Measurements from ENCODE around the gene ECM1.

Gene ECM1

DNA sequence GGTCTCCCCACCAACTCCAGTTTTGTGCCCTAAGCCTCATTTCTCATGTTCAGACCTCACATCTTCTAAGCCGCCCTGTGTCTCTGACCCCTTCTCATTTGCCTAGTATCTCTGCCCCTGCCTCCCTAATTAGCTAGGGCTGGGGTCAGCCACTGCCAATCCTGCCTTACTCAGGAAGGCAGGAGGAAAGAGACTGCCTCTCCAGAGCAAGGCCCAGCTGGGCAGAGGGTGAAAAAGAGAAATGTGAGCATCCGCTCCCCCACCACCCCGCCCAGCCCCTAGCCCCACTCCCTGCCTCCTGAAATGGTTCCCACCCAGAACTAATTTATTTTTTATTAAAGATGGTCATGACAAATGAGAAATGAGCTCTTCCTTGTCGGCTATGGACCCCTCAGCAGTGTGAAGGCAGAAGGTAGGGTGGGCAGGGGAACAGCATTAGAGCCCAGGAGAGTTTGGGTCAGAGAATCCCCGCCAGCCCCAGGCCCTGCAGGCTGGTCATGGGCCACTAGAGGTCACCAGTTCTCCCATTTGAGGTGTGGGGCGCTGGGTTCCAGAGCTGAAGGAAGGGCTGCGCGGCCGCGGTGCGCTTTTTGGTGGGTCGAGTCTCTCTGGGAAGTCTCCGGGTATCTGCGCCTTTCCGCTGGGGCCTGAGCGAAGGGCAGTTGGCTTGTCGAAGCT is 52.8 kb downstream of the ECM1 start:
- peak; percentile 85 for DNase-seq (ENCODE audit: extremely low spot score)
- peak; percentile 96 for TF ChIP-seq CTCF (IDR thresholded peaks at IDR 0.05; ENCODE audit: control extremely low read depth, extremely low read depth, low read depth, missing control alignments)
- POLR2A ChIA-PET = interaction anchor here (0.5 to 12.7 kb wide), 7 partner anchors 14 to 432 kb away, joined by 3 to 305 read pairs (median 4); partner anchors contain the start of genes ENSA and MCL1
- CTCF ChIA-PET = interaction anchor here (0.6 to 9.4 kb wide), 61 partner anchors 11 to 445 kb away, joined by 3 to 151 read pairs (median 5); partner anchors contain the start of genes ADAMTSL4, C1orf54, CA14 and CERS2

- TF ChIP-seq CTCF (IDR thresholded peaks at IDR 0.05; ENCODE audit: control extremely low read depth, extremely low read depth, low read depth, missing control alignments) = no peak
- ChIA-PET POLR2A (interaction anchor here (0.7 to 12.7 kb wide), 7 partner anchors 10 to 431 kb away, joined by 3 to 305 read pairs (median 4); partner anchors contain the start of genes CERS2, ENSA, FALEC and MCL1), CTCF (interaction anchor here (0.6 to 9.4 kb wide), 45 partner anchors 11 to 445 kb away, joined by 3 to 151 read pairs (median 5); partner anchors contain the start of genes ADAMTSL4, C1orf54, CA14 and CERS2)
- peak; percentile 47 for DNase-seq (ENCODE audit: extremely low spot score)
Observed at GRCh38 chr1:150561254-150561973, 53.5 kb downstream of the ECM1 start.

GRCh38 chr1:150561974-150562445 is 54.1 kb downstream of the ECM1 start:
- CTCF ChIA-PET = interaction anchor here (1.2 to 9.4 kb wide), 15 partner anchors 10 to 435 kb away, joined by 3 to 151 read pairs (median 30); partner anchors contain the start of genes ADAMTSL4, CA14, ENSA and FALEC
- DNase-seq (ENCODE audit: extremely low spot score) = peak; percentile 85
- no peak for TF ChIP-seq CTCF (IDR thresholded peaks at IDR 0.05; ENCODE audit: control extremely low read depth, extremely low read depth, low read depth, missing control alignments)
- POLR2A ChIA-PET = interaction anchor here (0.6 to 12.7 kb wide), 6 partner anchors 10 to 413 kb away, joined by 3 to 305 read pairs (median 6); partner anchors contain the start of genes CERS2, ENSA, FALEC and MCL1

DNA sequence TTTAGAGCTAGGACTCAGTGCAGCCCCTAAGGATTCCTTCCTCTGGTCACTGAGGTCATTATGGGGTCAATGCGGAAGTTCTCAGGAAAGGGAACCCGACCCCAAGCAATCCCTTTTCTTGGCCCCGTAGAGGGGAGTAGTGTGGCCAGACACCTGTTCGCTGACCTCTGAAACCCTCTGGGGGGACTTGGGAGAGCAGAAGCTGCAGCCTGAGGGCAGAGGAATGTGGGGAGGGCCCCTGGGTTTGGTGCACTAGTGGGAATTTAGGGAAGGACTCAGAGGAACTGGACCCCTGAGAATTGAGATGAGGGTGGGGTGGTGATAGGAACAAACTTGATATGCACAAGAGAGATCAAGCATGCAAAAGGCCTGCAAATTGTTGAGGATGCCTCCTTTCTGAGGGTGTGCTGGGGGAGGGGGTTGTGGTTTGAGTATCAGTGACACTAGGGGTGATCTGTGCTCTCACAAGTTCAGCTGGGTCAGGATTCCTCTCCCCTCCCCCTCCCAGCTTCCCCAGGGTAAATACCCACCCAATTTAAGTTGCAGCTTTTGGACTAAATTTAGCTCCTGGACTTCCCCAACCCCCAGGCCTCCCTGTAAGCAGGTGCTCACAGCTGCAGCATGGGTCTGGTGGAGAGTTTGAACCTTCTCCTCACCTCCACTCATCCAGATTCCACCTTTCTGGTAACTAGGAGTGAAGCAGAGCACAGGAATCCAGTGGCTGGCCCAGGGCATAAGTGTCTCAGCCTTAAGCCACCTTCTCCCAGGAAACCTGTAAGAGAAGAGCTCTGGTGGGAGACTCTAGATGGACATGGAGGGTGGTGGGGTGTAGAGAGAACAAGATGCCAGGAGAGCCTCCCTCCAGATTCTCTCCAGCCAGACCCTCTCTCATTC is 54.8 kb downstream of the ECM1 start:
- no peak for TF ChIP-seq CTCF (IDR thresholded peaks at IDR 0.05; ENCODE audit: control extremely low read depth, extremely low read depth, low read depth, missing control alignments)
- ChIA-PET CTCF (interaction anchor here (1.0 to 9.4 kb wide), 10 partner anchors 10 to 435 kb away, joined by 3 to 151 read pairs (median 58); partner anchors contain the start of genes ADAMTSL4, CA14, ENSA and MCL1), POLR2A (interaction anchor here (0.6 to 12.7 kb wide), 8 partner anchors 11 to 412 kb away, joined by 3 to 305 read pairs (median 6); partner anchors contain the start of genes CERS2, ENSA, FALEC and MCL1)
- peak; percentile 85 for DNase-seq (ENCODE audit: extremely low spot score)

Data from GM10248 (cell line).